D341Med (cell line): ENCODE data around the gene ASCC3.

Source experiments
- DNase-seq: peaks from one replicate; pipeline ENCODE4 v3.0.0; 2012; ENCODE audit warnings: low spot score

The ASCC3 gene

DNA sequence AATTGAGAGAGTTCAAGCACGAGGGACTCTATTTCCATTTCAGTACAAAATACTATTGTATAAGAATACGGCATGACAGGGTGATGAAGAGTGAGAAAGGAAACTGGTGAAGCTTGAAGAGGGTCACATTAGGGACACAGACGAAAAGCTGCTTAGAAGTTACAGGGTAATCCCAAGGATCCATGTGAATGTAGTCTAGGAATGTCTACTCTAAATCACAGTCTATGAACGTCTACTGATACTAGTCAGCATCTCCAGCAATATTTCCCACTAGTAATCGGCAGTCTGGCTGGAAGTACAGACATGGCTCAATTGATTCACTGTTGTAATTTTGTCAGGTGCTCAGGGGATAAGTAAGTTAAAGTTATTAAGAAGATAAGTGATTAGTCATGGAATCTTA is 156.4 kb downstream of the ASCC3 start:
- DNase-seq = no peak

DNA sequence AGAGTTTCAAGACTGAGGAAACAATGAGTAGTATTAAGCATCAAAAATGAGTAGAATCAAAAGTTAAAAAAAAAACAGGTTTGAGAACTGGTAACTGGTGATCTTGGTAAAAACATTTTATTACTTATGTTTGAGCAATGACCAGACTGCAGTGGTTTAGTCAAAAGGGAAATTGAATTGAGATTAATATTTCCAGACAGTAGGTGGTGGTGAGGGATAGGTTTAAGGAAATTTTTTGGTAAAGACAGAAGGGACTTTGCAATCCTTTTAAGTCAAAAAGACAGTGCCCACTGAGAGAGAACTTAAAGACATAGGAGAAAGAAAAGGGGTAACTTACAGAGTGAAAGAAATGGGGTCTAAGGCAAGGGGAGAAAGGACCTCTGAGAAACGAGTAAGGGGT is 156.9 kb downstream of the ASCC3 start:
- DNase-seq = no peak

DNA sequence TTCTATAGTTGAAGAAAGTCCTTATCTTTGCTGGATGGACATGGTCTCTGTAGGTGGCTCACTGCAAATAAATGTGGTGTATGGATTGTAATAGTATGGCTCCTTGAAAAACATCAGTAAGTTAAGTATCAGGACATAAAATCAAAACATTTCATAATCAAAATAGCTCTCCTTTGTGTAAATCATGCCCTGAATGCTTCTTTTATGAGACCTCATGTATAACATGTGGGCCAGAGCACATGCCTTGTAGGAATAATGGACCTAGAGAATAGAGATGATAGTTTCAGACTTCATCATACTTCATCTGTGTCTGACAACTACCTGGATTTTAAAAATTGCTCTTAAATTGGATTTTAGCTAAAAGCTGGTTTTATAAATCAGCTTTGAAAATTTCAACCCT is 159.9 kb downstream of the ASCC3 start:
- no peak for DNase-seq

DNA sequence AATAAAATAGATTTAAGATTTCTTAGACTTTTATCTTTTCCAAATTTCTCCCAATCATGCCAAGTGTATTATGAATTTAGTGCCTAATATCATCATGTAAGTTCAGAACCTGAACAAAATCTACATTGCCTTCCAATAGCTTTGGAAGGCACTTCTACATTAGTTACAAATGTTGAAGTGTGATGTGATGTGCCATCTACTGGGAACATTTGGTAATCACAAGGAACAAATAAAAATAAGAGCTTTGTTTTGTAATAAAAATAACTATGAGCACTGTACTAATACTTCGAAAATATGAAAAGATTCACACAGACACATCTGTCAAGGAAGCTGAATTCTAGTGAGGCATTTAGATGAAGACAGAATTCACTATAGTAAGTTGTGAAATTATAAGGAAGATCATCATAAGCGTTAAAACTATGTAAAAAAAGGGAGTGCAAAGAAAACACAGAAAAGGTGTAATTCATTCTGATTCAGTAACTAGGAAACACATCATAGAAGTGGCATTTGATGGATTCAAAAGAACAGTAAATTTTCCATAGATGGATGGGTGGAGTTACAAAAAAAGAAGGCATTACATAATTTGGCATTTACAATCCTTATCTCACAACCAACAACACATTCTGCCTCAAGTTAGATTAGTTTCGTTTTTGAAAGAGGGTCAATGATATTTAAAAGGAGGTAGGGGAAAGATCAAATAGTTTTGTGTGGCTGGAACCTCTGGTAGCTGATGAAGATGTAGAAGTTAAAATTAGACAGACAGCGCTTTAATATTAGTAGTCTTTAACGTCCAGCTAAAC is 161.0 kb downstream of the ASCC3 start:
- no peak for DNase-seq

DNA sequence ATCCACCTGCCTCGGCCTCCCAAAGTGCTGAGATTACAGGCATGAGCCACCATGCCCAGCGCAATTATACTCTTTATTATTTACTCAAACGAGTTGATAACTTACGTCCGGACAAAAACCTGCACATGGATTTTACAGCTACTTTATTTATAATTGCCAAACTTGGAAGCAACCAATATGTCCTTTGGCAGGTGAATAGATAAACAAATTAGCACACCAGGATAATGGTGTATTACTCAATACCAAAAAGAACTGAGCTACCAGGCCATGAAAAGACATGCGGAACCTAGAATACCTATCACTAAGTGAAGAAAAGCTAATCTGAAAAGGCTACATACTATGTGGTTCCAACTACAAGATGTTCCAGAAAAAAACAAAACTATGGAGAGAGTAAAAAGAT is 168.1 kb downstream of the ASCC3 start:
- no peak for DNase-seq

DNA sequence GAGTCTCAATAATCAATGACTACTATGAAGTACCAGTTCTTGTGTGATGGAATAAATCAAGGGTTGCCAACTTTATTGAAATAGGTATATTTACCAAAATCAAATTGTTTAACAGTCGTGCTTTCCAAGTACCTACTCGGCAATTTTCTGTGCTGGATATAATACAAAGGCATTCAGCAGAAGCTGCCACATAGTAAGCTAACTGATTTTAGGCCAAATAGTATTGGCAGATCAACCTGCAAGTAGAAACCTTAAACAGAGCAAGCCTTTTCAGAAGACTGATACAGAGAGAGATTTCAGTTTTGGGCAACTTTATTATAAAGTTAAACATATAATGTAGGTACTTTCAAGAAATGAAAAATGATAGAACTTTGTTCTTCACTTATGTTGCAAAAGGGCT is 174.6 kb downstream of the ASCC3 start:
- DNase-seq = no peak

DNA sequence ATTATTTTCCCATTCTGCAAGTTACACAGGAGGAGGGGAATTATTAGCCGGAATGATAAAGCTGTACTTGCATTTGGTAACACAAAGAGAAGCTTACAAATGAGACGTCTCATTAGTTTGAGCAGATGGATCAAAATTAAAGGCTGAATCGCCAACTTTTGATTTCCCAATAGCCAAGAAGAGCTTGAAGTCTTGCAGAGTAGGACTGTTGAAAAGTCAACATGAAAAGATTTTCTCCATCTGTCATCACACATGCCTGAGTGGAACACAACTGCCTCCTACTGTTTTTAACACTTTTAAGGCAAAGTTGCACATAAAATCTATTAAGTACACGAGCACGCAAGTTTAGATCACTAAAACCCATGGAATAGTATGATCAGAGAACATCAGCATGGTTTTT is 176.2 kb downstream of the ASCC3 start:
- DNase-seq = no peak

DNA sequence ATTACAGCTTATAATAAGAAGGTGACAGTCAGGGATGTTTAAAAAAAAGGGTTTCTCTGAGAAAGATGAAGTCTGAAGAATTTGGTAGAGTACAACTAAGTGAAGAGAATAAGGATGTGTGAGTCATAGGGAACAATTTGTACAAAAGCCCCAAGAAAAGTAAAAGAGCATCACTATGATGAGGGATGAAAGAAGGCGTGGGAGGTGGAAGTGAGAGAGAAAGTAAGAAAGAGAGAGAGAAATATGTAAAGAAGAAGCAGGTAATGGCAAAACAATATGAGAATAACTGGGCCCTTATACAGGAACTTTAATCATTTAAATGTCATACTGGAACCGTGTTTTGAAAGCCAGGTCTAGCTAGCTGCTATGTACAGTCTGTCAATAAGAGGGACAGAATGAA is 179.4 kb downstream of the ASCC3 start:
- no peak for DNase-seq

DNA sequence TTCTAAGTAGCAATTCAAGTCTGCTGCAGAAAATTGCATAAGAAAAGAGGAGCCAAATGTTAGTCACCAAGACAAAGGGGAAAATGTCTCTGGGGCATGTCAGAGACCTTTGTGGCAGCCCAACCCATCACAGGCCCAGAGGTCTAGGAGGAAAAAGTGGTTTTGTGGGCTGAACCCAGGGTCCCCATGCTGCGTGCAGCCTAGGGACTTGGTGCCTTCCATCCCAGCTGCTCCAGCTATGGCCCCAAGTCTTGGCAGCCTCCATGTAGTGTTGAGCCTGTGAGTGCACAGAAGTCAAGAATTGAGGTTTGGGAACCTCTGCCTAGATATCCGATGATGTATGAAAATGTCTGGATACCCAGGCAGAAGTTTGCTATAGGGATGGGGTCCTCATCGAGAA is 181.1 kb downstream of the ASCC3 start:
- no peak for DNase-seq

DNA sequence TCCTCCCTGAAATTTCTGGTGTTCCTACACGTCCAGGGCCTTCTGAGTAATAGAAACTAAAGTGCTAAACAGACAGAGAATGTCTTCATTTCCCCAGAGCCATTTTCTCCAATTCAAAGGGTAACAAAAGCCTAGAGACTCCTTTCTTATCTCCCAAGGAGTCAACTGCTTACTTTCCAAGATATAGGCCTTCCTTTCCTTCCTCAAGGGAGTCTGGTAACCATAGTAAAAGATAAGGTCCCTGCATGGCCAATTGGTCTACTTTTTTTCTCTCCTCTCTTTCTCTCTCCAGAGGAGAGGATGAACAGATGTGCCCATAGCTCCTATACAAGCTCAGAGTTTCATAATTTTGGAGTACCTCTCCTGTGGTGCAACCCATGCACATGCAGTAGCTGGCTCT is 185.7 kb downstream of the ASCC3 start:
- no peak for DNase-seq

DNA sequence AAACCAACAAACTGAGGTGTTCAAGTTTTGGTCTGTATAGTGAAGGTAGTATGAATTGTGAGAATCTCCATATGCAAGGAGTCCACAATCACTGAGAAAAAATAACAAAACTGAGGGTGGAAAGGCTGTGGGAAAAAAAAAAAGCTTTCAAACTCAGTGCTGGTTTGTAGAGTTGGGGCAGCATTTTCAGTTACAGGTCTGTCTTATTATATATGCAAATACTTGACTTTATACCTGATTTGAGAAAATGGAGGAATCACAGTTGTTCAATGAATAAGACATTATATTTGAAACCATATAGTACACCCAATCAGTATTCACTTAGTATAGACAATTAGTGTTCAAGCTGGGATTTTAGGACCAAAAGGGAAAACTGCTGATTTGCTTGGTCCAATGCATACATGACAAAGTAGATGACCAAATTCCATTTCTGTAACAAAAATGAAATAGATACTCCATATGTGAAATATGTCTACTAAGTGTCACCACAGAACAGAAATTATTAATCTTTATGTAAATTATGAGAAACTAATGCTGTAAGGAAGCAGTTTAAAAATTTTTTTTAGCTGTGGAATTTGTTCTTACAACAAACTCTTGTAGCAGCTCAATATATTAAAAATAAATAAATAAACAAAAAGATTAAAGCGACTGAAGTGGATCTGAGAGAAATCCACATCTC is 187.7 kb downstream of the ASCC3 start:
- no peak for DNase-seq

DNA sequence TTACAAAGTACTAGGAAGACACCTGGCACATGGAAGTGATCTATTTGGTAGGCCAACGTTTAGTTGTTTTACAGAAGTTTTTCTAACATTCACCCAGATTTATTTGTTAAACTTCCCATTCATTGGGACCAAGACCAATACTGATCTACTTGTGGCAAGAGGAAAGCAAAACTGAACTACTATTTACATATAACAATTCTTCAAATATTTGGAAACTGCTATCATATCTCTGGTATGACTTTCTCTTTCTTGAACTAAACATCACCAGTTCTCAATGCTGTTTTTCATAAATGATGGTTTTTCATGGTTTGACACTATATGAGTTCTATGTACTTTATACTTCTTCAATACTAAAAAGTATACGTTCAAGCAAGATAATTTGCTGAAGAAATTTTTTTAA is 189.2 kb downstream of the ASCC3 start:
- DNase-seq = no peak

DNA sequence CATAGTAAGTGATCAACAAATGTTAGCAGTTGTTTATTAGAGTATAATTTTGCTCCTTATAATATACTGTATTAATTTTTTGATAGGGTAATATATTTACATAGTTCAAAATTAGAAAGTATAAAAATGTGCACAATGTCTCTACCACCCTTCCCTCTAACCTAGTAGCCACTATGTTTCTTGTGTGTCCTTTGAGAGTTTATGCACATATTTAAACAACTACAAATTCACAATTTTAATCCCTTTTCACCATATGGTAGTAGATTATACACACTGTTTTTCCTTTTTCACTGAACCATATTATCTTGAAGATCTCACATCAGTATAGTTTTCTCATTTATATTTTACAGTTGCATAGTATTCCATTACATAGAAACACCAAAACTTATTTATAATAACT is 194.9 kb downstream of the ASCC3 start:
- no peak for DNase-seq

DNA sequence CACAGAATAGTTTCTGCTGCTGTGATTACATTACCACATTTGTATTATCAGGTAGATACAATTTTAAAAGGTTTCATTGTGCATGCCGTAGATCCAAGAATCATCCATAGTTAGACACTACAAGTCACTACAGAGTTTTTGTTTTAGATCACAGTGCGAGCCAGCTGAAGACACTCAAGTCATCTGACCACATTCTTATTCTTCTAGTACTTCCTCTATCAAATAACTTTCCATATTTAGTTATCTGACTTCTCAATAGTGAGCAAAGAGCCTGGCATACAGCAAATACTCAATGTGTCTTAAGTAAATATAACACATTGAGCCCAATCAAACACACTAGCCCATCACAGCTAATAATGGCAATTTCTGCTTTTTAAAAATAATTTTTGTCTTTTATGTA is 195.4 kb downstream of the ASCC3 start:
- no peak for DNase-seq

DNA sequence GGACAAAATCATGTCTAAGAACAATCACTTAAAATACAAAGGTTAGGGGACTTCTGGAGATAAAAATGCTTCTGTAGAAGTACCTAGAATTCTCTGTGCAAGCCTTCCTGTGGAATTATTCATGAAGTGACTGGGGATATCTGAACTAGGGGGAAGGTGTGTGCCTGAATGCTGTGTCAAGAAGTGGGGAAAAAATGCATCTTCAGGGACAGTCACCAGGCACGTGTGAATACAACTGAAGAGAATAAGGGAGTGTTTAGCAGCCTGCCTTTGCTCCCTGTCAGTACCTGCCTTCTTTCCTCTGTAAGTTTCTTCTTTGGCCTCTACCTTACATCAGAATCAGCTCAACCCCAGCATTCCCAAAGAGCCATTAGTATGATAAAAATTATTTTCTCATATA is 201.0 kb downstream of the ASCC3 start:
- no peak for DNase-seq

DNA sequence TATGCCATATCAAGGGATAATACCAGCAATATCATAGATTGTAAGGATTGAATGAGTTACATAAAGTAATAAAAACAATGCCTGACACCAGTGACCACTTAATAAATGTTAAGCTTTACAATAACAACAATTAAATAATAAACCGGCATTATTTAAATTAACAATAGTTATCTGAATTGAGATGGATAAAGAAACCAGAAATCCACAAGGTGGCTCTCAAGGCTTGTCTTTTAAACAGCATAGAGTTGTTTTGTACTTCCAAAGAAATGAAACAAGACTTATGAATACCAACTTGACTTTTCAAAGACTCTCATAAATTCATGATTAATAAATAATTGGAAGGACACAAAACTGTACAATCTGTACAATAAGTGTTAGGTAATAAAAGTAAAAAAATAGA is 203.1 kb downstream of the ASCC3 start:
- no peak for DNase-seq

DNA sequence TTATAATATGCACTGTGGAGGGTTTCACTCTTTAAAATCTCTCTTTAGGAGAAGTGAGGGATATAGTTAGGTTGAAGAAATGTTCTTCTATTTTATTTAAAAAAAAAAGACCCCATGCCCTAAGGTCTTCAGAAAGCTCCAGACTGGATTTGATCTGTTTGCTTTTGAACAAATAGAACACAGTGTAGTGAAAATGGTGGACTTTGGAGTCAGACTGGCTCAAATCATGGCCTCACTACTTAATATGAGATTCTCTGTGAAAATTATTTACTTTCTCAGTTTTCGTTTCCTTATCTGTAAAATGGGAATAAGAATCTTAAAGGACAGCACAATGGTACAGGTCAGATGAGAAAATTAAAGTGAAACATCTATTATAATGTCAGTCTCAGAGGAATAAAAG is 203.9 kb downstream of the ASCC3 start:
- DNase-seq = no peak

DNA sequence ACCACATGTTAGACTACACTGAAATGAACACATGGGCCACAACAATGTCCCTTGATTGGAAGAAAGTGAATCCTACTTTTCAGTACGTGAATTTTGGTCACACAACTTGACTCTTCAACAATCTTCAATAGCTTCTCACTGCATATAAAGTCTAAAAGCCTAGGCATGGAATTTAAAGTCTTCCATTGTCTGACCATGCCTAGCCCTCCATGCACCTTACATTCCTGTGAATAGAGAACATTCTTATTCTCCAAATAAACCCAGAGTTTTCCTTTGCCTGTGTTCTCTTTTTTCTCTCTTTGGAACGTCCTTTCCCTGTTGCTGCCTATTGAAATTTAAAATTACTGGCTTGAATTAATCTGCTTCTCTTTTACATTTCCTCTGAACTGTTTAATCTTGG is 207.5 kb downstream of the ASCC3 start:
- no peak for DNase-seq

DNA sequence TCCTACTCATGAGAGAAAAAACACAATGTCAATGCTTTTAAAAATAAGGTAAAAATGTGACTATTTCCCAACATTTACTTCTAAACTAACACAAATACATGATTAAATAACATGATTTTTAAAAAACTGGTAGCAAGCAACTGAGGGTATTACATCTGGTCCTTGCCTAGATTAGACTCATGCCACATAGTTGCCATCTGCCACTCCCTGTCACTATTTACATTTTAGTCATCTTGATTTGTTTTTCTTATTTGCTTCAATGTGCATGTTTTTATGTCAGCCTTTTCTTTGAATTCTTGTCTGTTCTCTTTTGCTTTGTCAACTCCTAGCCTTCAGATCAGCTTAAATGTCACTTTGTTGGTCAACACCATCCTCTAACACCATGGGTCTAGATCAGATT is 209.4 kb downstream of the ASCC3 start:
- DNase-seq = no peak

DNA sequence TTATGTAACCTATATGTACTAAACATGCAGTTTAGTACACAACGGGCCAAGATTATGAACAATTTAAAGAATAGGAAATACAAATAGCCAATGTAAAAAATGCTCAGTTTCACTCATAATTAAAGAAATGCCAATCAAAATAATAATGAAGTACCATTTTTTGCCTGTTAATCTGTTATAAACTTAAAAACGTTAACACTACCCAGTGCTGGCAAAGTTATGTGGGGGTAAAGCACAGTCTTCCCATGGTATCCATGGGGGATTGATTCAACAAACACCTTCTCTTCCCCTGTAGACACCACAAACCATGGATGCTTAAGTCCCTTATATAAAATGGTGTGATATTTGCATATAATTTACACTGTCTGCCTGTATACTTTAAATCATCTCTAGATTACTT is 211.1 kb downstream of the ASCC3 start:
- DNase-seq = no peak

DNA sequence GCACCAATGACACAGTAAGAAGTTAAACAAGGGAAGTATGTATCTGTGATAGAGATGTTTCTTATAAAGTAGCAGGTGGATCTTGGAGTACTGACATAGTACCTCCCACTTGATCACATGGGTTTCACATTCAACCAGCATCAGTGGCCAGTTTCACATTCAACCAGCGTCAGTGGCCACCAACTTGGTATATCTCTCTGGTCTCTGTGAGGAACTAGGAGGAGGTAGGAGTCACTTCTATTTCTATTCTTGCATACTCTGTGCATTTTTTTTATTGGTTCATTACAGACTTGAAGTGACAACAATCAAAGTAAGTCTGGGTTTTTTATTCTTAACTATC is 216.1 kb downstream of the ASCC3 start:
- no peak for DNase-seq

DNA sequence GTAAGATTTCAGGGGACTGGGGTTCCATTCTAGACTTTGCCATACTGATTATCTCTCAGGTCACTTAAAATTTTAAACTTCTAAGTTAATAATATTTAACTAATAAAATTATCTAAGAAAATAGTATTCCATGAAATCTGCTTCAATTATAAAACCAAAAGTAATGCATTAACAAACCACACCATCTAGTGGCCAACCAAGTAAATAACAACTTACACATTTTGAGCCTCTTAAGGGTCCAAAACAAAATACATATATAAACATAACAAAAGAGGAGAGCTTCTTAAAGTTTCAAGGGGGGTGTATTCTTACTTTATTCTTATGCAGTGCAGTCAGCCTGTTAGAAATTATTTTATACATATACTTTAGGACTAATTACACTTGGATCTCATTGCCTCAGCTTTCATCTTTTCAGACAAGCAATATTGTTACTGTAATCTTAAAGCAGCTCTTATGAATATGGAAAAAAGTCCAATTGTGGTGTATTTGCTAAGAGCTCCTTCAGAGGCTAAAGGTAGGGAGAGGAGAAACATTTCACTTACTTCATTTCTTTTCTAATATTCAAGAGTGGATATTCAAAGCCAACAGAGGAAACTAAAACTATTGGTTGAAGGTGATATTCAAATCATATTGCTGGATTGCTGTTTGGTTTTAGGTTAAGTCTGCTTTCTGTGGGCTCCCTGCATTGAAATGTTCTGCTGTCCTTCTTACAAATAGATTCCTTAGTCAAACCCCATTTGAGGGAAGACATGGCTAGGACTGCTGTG is 216.7 kb downstream of the ASCC3 start:
- no peak for DNase-seq

DNA sequence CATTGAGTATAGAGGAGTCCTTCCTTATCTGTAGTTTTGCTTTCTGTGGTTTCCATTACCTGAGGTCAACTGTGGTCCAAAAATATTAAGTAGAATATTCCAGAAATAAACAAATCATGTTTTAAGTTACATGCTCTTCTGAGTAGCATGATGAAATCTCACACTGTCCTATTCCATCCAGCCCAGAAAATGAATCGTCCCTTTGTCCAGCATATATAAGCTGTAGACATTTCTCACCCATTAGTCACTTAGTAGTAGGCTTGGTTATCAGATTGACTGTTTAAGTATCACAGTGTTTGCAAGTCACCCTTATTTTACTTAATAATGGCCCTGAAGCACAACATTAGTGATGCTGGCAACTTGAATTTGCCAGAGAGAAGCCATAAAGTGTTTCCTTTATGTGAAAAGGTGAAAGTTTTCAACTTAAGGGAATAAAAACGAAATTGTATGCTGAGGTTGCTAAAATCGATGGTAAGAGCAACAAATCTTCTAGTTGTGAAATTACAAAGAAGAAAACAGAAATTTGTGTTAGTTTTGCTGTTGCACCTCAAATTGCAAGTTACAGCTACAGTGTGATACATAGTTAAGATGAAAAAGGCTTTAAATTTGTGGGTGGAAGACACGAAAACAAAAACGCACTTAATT is 217.8 kb downstream of the ASCC3 start:
- no peak for DNase-seq
